22Rv1 (cell line): Measurements from ENCODE around the gene AFG3L2.

ENCODE experiments used
- CTCF ChIP-seq: fragments of 450-650 bp; IDR thresholded peaks from 2 replicates; pipeline ENCODE4 v1.5.1; 2017; ENCODE audit warnings: mild to moderate bottlenecking
- ZFX ChIP-seq: fragments of 450-650 bp; IDR thresholded peaks from 2 replicates; pipeline ENCODE4 v1.6.1; 2017; ENCODE audit warnings: antibody characterized with exemption, borderline replicate concordance

DNA sequence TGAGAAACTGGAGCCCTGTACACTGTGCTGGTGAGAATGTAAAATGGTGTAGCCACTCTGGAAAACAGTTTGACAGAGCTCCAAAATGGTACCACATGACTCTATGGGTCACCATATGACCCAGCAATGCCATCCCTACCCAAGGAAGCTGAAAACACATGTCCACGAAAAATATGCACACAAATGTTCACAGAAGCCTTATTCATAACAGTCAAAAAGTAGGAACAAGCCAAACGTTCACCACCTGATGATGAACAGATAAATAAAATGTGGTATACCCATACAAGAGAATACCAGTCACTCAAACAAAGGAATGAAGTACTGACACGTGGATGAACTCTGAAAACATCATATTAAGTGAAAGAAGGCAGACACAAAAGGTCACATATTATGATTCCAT lies 4.6 kb downstream of the AFG3L2 start:
- no peak for TF ChIP-seq CTCF
- TF ChIP-seq ZFX = no peak
